ENCODE results near the gene CYB561A3.

DNA sequence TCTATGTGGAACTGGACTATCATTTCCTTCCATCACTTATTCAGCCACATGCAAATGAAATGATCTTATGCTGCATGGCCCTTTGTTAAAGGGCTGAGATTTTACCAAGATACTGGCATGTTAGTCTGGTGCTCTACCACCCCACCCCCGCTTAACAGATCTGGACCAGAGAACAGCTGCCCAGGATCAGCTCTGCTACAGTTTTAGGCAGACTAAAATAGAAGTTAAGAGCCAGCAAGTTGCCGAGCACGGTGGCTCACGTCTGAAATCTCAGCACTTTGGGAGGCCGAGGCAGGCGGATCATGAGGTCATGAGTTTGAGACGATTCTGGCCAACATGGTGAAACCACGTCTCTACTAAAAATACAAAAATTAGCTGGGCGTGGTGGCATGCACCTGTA is 33.3 kb downstream of the CYB561A3 start:
- TF ChIP-seq CTCF (conservative IDR thresholded peaks at IDR 0.05; ENCODE audit: low read depth in 2 of 2) (no peak), CREB1 (CRISPR knock-in tag; IDR thresholded peaks at IDR 0.05; ENCODE audit: low read depth) (no peak), REST (IDR thresholded peaks at IDR 0.05; ENCODE audit: unreplicated experiment) (no peak), EZH2 (IDR thresholded peaks at IDR 0.05; ENCODE audit: low read depth, unreplicated experiment) (no peak), POLR2AphosphoS5 (IDR thresholded peaks at IDR 0.05; ENCODE audit: low read depth) (no peak), ZNF114 (CRISPR knock-in tag; IDR thresholded peaks at IDR 0.05) (no peak), EZH2phosphoT487 (IDR thresholded peaks at IDR 0.05; ENCODE audit: unreplicated experiment) (no peak), JUNB (IDR thresholded peaks at IDR 0.05; ENCODE audit: unreplicated experiment) (no peak), NANOG (IDR thresholded peaks at IDR 0.05; ENCODE audit: borderline replicate concordance) (no peak), STAT1 (IDR thresholded peaks at IDR 0.05; ENCODE audit: unreplicated experiment) (no peak)
- TF ChIP-seq, protein P1, sequence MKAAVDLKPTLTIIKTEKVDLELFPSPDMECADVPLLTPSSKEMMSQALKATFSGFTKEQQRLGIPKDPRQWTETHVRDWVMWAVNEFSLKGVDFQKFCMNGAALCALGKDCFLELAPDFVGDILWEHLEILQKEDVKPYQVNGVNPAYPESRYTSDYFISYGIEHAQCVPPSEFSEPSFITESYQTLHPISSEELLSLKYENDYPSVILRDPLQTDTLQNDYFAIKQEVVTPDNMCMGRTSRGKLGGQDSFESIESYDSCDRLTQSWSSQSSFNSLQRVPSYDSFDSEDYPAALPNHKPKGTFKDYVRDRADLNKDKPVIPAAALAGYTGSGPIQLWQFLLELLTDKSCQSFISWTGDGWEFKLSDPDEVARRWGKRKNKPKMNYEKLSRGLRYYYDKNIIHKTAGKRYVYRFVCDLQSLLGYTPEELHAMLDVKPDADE (IDR thresholded peaks at IDR 0.05), result no peak

Data from GM23338 (cell line).